ENCODE measurements around the gene CELF2.

CELF2 gene

GRCh38 chr10:11105676-11106004 lies 88.0 kb downstream of the CELF2 start (continued):
- no peak for TF ChIP-seq TSHZ2 (CRISPR knock-in tag; IDR thresholded peaks at IDR 0.05)
- no peak for TF ChIP-seq CSRNP3 (CRISPR knock-in tag; IDR thresholded peaks at IDR 0.05)
- TF ChIP-seq ZNF565 (CRISPR knock-in tag; conservative IDR thresholded peaks at IDR 0.05; ENCODE audit: low read depth), result no peak

- no peak for ATAC-seq
- no peak for TF ChIP-seq ARNTL (CRISPR knock-in tag; IDR thresholded peaks at IDR 0.05; ENCODE audit: borderline replicate concordance, low read depth)
- TF ChIP-seq RARB (CRISPR knock-in tag; IDR thresholded peaks at IDR 0.05), result no peak
- no peak for TF ChIP-seq ZC3H10 (CRISPR knock-in tag; IDR thresholded peaks at IDR 0.05)
- TF ChIP-seq ZNF8 (CRISPR knock-in tag; IDR thresholded peaks at IDR 0.05), result no peak
- TF ChIP-seq CSRNP3 (CRISPR knock-in tag; IDR thresholded peaks at IDR 0.05), result no peak
- no peak for TF ChIP-seq ZNF70 (CRISPR knock-in tag; IDR thresholded peaks at IDR 0.05)
- no peak for TF ChIP-seq SNAI2 (CRISPR knock-in tag; IDR thresholded peaks at IDR 0.05)
- no peak for TF ChIP-seq TOX (CRISPR knock-in tag; IDR thresholded peaks at IDR 0.05; ENCODE audit: borderline replicate concordance)
- TF ChIP-seq TCF4 (CRISPR knock-in tag; IDR thresholded peaks at IDR 0.05; ENCODE audit: borderline replicate concordance), result no peak
- TF ChIP-seq PATZ1 (CRISPR knock-in tag; IDR thresholded peaks at IDR 0.05; ENCODE audit: borderline replicate concordance), result no peak
- TF ChIP-seq ZFP3 (CRISPR knock-in tag; IDR thresholded peaks at IDR 0.05), result no peak
- no peak for TF ChIP-seq PPARA (CRISPR knock-in tag; IDR thresholded peaks at IDR 0.05; ENCODE audit: borderline replicate concordance)
- no peak for TF ChIP-seq POU6F1 (CRISPR knock-in tag; IDR thresholded peaks at IDR 0.05; ENCODE audit: borderline replicate concordance, low read depth)
These were observed 89.1 kb downstream of the CELF2 start for GRCh38 chr10:11106621-11107374.

- ATAC-seq, result no peak
- TF ChIP-seq TSHZ2 (CRISPR knock-in tag; IDR thresholded peaks at IDR 0.05) (no peak), CSRNP3 (CRISPR knock-in tag; IDR thresholded peaks at IDR 0.05) (no peak), GLIS3 (CRISPR knock-in tag; IDR thresholded peaks at IDR 0.05) (no peak), ZC3H10 (CRISPR knock-in tag; IDR thresholded peaks at IDR 0.05) (no peak), OSR1 (CRISPR knock-in tag; IDR thresholded peaks at IDR 0.05) (no peak), TCF4 (CRISPR knock-in tag; IDR thresholded peaks at IDR 0.05; ENCODE audit: borderline replicate concordance) (no peak), PATZ1 (CRISPR knock-in tag; IDR thresholded peaks at IDR 0.05; ENCODE audit: borderline replicate concordance) (no peak), BACH2 (CRISPR knock-in tag; IDR thresholded peaks at IDR 0.05; ENCODE audit: borderline replicate concordance) (no peak), SNAI2 (CRISPR knock-in tag; IDR thresholded peaks at IDR 0.05) (no peak), ESRRG (CRISPR knock-in tag; IDR thresholded peaks at IDR 0.05) (no peak), ISL1 (CRISPR knock-in tag; IDR thresholded peaks at IDR 0.05) (no peak)
These were observed 90.3 kb downstream of the CELF2 start for GRCh38 chr10:11107948-11108347.

Data from SK-N-SH treated with all-trans-retinoic acid at 6 μM for 48 hours (cell line).